NB4 (cell line): ENCODE measurements around the gene ACO2.

Experiments
- MYC ChIP-seq: IDR thresholded peaks from 2 replicates; pipeline ENCODE4 v1.6.1; 2011; ENCODE audit warnings: low read depth, low read length
- POLR2A ChIP-seq: IDR thresholded peaks from 2 replicates; pipeline ENCODE4 v1.6.1; 2011; ENCODE audit warnings: mild to moderate bottlenecking; ENCODE audit not compliant: insufficient read length; ENCODE audit errors: extremely low read depth
- TF ChIP-seq, protein P1 (sequence below): IDR thresholded peaks from one replicate; pipeline ENCODE4 v1.5.1; 2012; ENCODE audit warnings: low read depth, low read length
- TF ChIP-seq, protein P2 (sequence below): IDR thresholded peaks from 2 replicates; pipeline ENCODE4 v1.6.1; 2011; ENCODE audit warnings: low read depth, low read length

DNA sequence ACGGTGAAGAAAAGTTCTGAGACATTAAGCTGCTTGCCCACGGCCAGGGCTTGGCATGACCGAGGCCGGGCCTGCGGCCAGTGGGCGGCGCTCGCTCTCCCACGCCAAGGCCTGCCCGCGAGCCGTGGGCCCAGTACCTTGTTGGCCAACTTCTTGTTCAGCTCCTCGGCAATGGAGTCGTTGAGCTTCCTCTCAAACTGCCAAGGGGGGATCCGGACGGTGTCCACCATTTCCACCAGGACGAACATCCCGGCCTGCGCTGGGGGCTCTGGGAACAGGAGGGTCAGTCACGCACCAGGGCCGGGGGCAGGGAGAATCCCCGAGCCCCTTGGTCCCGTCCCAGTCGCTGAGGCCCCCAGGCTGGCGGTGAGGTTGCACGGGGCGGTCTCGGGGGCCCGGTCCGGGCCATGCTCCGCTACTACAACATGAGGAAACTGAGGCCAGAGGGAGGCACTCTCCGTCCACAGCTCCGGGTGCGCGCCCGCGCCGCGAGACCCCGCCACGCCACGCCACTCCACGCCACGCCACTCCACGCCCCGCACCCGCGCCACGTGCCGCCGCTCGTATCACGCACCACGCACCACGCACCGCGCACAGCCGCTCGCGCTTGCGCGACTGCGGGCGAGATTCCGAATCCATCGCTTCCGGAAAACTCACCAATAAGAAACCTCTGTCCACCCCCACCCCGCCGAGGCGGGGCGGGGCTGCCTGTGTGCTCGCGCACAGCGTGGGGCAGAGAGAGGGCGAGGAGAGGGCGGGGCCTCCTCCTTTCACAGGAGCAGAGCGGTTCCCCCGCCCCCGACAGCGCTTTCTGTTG lies 75.1 kb downstream of the ACO2 start, which contains the start of gene POLR3H:
- TF ChIP-seq, protein P1, sequence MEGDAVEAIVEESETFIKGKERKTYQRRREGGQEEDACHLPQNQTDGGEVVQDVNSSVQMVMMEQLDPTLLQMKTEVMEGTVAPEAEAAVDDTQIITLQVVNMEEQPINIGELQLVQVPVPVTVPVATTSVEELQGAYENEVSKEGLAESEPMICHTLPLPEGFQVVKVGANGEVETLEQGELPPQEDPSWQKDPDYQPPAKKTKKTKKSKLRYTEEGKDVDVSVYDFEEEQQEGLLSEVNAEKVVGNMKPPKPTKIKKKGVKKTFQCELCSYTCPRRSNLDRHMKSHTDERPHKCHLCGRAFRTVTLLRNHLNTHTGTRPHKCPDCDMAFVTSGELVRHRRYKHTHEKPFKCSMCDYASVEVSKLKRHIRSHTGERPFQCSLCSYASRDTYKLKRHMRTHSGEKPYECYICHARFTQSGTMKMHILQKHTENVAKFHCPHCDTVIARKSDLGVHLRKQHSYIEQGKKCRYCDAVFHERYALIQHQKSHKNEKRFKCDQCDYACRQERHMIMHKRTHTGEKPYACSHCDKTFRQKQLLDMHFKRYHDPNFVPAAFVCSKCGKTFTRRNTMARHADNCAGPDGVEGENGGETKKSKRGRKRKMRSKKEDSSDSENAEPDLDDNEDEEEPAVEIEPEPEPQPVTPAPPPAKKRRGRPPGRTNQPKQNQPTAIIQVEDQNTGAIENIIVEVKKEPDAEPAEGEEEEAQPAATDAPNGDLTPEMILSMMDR: peak; percentile 75
- peak; percentile 46 for TF ChIP-seq POLR2A
- peak; percentile 79 for TF ChIP-seq MYC
- TF ChIP-seq, protein P2, sequence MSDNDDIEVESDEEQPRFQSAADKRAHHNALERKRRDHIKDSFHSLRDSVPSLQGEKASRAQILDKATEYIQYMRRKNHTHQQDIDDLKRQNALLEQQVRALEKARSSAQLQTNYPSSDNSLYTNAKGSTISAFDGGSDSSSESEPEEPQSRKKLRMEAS: peak; percentile 84
